K562 (cell line): ENCODE results near the gene MRNIP. TPM values are rescaled to one million over a fixed set of nuclear protein-coding genes. Genes with fewer than 3 reads are reported as not detected.

Experiments
- ERF ChIP-seq: fragments of 450-650 bp; formaldehyde crosslinking; IDR thresholded peaks from 2 replicates; pipeline ENCODE4 v1.4.0; 2020; ENCODE audit warnings: mild to moderate bottlenecking, mixed read lengths
- HMG20A ChIP-seq: fragments of 450-650 bp; formaldehyde crosslinking; conservative IDR thresholded peaks from 2 replicates; pipeline ENCODE4 v1.4.0; 2020; ENCODE audit warnings: mild to moderate bottlenecking, mixed read lengths
- RAD21 ChIP-seq, 2 experiments: fragments of 250-450 bp in 1 of 2; fragments of 450-650 bp in 1 of 2; sonication (Bioruptor Pico) in 1 of 2; formaldehyde crosslinking in 1 of 2; IDR thresholded peaks in 1 of 2; conservative IDR thresholded peaks in 1 of 2; 2 replicates each; pipeline versions ENCODE4 v1.4.0 to v1.8.0; 2020 to 2022; ENCODE audit warnings: mild to moderate bottlenecking in 2 of 2, moderate library complexity in 1 of 2
- RB1 ChIP-seq: fragments of 450-650 bp; IDR thresholded peaks from 2 replicates; pipeline ENCODE4 v1.6.1; 2017; ENCODE audit warnings: low read depth, mild to moderate bottlenecking
- SMARCA5 ChIP-seq: fragments of 450-650 bp; IDR thresholded peaks from 2 replicates; pipeline ENCODE4 v1.6.1; 2016
- ZFPM2 ChIP-seq: fragments of 250-450 bp; sonication (Bioruptor Pico); IDR thresholded peaks from 2 replicates; pipeline ENCODE4 v1.5.1; 2022; ENCODE audit warnings: mild to moderate bottlenecking
- ZFX ChIP-seq: sonication (generic); formaldehyde crosslinking; IDR thresholded peaks from 2 replicates; pipeline ENCODE4 v1.8.0; 2022; ENCODE audit warnings: mild to moderate bottlenecking, missing genetic modification reagents, moderate library complexity
- ZNF589 ChIP-seq: fragments of 200-800 bp; sonication (Bioruptor generic); IDR thresholded peaks from 2 replicates; pipeline ENCODE4 v1.6.1; 2016; ENCODE audit warnings: low read depth, missing genetic modification characterization, missing compliant biosample characterization
- ZNF79 ChIP-seq: fragments of 250-450 bp; sonication (Bioruptor Pico); IDR thresholded peaks from 2 replicates; pipeline ENCODE4 v1.4.0; 2020; ENCODE audit warnings: low read depth, mild to moderate bottlenecking, moderate library complexity
- polyA plus RNA-seq, 8 experiments: library from polyadenylated mRNA; depleted of rRNA in 4 of 8; stranded (reverse) in 5 of 8; unstranded in 3 of 8; fragments of >200 nt; fragmentation: Nextera tagmentation in 2 of 8; fragmentation: Illumina TruSeq in 1 of 8; extraction: Ambion mirVana in 2 of 8; extraction: Trizol in 1 of 8; gene quantifications; 2 replicates each; pipeline versions ENCODE4 v1.2.1 to v1.2.3, GENCODE V29; 2011 to 2014; ENCODE audit warnings: inconsistent platforms in 1 of 8, missing spikeins in 1 of 8
- total RNA-seq, 7 experiments: library from RNA; depleted of rRNA in 6 of 7; stranded (reverse); fragments of >200 nt in 6 of 7; fragmentation: Illumina TruSeq in 2 of 7; extraction: Trizol in 2 of 7; gene quantifications; 2 replicates each; pipeline versions ENCODE4 v1.2.1 to v1.2.3, GENCODE V29; 2011 to 2021; ENCODE audit warnings: low replicate concordance in 1 of 7
- TF ChIP-seq, protein P1 (sequence below): fragments of 450-650 bp; IDR thresholded peaks from 2 replicates; pipeline ENCODE4 v1.6.1; 2017; ENCODE audit warnings: antibody characterized with exemption, mild to moderate bottlenecking
- TF ChIP-seq, protein P2 (sequence below), 2 experiments: fragments of 450-650 bp; conservative IDR thresholded peaks; 2 replicates each; pipeline ENCODE4 v1.6.1; 2017; ENCODE audit warnings: mild to moderate bottlenecking in 2 of 2, moderate library complexity in 2 of 2
- TF ChIP-seq, protein P3 (sequence below): fragments of 450-650 bp; formaldehyde crosslinking; IDR thresholded peaks from 2 replicates; pipeline ENCODE4 v1.4.0; 2022; ENCODE audit warnings: missing genetic modification characterization

MRNIP gene
- total and polyA plus RNA-seq, 9 of the 15 experiments (the other 6 are each of a cell fraction or from before 2014, with no cell fraction given) = 3.6 to 39.0 (median 16.8) TPM

DNA sequence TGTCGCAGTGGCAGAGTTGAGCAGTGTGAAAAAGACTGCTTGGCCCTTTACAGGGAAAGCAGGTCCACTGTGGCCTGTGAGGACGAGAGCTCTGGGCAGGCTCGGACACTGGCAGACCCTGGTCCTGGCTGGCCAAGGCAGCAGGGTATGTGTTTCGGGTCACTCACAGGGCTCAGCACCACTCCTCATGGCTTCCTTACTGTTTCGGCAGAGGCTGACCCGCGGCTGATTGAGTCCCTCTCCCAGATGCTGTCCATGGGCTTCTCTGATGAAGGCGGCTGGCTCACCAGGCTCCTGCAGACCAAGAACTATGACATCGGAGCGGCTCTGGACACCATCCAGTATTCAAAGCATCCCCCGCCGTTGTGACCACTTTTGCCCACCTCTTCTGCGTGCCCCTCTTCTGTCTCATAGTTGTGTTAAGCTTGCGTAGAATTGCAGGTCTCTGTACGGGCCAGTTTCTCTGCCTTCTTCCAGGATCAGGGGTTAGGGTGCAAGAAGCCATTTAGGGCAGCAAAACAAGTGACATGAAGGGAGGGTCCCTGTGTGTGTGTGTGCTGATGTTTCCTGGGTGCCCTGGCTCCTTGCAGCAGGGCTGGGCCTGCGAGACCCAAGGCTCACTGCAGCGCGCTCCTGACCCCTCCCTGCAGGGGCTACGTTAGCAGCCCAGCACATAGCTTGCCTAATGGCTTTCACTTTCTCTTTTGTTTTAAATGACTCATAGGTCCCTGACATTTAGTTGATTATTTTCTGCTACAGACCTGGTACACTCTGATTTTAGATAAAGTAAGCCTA, 22.2 kb downstream of the MRNIP start (continued):
- TF ChIP-seq, protein P1, sequence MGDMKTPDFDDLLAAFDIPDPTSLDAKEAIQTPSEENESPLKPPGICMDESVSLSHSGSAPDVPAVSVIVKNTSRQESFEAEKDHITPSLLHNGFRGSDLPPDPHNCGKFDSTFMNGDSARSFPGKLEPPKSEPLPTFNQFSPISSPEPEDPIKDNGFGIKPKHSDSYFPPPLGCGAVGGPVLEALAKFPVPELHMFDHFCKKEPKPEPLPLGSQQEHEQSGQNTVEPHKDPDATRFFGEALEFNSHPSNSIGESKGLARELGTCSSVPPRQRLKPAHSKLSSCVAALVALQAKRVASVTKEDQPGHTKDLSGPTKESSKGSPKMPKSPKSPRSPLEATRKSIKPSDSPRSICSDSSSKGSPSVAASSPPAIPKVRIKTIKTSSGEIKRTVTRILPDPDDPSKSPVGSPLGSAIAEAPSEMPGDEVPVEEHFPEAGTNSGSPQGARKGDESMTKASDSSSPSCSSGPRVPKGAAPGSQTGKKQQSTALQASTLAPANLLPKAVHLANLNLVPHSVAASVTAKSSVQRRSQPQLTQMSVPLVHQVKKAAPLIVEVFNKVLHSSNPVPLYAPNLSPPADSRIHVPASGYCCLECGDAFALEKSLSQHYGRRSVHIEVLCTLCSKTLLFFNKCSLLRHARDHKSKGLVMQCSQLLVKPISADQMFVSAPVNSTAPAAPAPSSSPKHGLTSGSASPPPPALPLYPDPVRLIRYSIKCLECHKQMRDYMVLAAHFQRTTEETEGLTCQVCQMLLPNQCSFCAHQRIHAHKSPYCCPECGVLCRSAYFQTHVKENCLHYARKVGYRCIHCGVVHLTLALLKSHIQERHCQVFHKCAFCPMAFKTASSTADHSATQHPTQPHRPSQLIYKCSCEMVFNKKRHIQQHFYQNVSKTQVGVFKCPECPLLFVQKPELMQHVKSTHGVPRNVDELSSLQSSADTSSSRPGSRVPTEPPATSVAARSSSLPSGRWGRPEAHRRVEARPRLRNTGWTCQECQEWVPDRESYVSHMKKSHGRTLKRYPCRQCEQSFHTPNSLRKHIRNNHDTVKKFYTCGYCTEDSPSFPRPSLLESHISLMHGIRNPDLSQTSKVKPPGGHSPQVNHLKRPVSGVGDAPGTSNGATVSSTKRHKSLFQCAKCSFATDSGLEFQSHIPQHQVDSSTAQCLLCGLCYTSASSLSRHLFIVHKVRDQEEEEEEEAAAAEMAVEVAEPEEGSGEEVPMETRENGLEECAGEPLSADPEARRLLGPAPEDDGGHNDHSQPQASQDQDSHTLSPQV = no peak
- TF ChIP-seq, protein P2, sequence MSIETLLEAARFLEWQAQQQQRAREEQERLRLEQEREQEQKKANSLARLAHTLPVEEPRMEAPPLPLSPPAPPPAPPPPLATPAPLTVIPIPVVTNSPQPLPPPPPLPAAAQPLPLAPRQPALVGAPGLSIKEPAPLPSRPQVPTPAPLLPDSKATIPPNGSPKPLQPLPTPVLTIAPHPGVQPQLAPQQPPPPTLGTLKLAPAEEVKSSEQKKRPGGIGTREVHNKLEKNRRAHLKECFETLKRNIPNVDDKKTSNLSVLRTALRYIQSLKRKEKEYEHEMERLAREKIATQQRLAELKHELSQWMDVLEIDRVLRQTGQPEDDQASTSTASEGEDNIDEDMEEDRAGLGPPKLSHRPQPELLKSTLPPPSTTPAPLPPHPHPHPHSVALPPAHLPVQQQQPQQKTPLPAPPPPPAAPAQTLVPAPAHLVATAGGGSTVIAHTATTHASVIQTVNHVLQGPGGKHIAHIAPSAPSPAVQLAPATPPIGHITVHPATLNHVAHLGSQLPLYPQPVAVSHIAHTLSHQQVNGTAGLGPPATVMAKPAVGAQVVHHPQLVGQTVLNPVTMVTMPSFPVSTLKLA (conservative IDR thresholded peaks at IDR 0.05) = 0 out of 4 replicates have a peak, but pooled peaks of 1 of the 2 experiments have one; percentile 35
- TF ChIP-seq ZNF589 (CRISPR knock-in tag) (no peak), RAD21 (CRISPR knock-in tag; conservative IDR thresholded peaks at IDR 0.05 in 1 of 2, IDR thresholded peaks at IDR 0.05 in 1 of 2) (peak in 1 of 2 experiments; percentile 6; a peak in 1 of 4 replicates), ZFX (CRISPR knock-in tag) (0 out of 2 replicates have a peak, but pooled peaks have one; percentile 25), ZNF79 (CRISPR knock-in tag) (no peak), HMG20A (CRISPR knock-in tag) (no peak), ERF (no peak), ZFPM2 (no peak), SMARCA5 (no peak), RB1 (no peak)
- TF ChIP-seq, protein P3, sequence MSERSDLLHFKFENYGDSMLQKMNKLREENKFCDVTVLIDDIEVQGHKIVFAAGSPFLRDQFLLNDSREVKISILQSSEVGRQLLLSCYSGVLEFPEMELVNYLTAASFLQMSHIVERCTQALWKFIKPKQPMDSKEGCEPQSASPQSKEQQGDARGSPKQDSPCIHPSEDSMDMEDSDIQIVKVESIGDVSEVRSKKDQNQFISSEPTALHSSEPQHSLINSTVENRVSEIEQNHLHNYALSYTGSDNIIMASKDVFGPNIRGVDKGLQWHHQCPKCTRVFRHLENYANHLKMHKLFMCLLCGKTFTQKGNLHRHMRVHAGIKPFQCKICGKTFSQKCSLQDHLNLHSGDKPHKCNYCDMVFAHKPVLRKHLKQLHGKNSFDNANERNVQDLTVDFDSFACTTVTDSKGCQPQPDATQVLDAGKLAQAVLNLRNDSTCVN = no peak
